H1 (cell line): ENCODE measurements around the gene RPS25. TPM values are rescaled to one million over a fixed set of nuclear protein-coding genes. Genes with fewer than 3 reads are reported as not detected.

Experiments used
- CTCF ChIA-PET: fragments of 300-600 bp; sonication (Branson Sonifier 250); formaldehyde crosslinking; loops from one replicate; lab custom pipeline; 2021; ENCODE audit not compliant: partially characterized antibody; lab: Charles Lee
- POLR2A ChIA-PET: fragments of 300-600 bp; sonication (Branson Sonifier 250); formaldehyde crosslinking; loops from one replicate; lab custom pipeline; 2021; ENCODE audit warnings: inconsistent platforms; ENCODE audit not compliant: partially characterized antibody; lab: Charles Lee
- DNase-seq, 2 experiments: peaks; one replicate each; pipeline versions ENCODE4 v3.0.0 to v3.0.0-alpha.2; 2010 to 2022; ENCODE audit warnings: low spot score in 2 of 2, low read depth in 1 of 2, mixed read lengths in 1 of 2
- FAIRE-seq: peaks from 2 replicates; lab custom pipeline; 2011; peaks lifted over from hg19 to GRCh38; lab: Jason Lieb, UNC
- H2AFZ ChIP-seq: 2 replicates; pipeline ENCODE4 v1.8.1; 2012; ENCODE audit warnings: low read length, inconsistent platforms
- H2AK5ac ChIP-seq: 2 replicates; pipeline ENCODE4 v1.6.1; 2013; ENCODE audit warnings: low read depth, low read length
- H2BK120ac ChIP-seq: replicated peaks from 2 replicates; pipeline ENCODE3; 2013; ENCODE audit warnings: low read depth, low read length, inconsistent platforms
- H2BK12ac ChIP-seq: 2 replicates; pipeline ENCODE4 v1.6.1; 2013; ENCODE audit warnings: low read depth, low read length
- H2BK15ac ChIP-seq: 2 replicates; pipeline ENCODE4 v1.6.1; 2013; ENCODE audit warnings: low read length
- H2BK20ac ChIP-seq: 2 replicates; pipeline ENCODE4 v1.6.1; 2013; ENCODE audit warnings: low read length
- H2BK5ac ChIP-seq: 2 replicates; pipeline ENCODE4 v1.6.1; 2013; ENCODE audit warnings: low read depth, low read length
- H3K14ac ChIP-seq: 2 replicates; pipeline ENCODE4 v1.6.1; 2013; ENCODE audit warnings: inconsistent platforms; ENCODE audit not compliant: insufficient read length
- H3K18ac ChIP-seq: 2 replicates; pipeline ENCODE4 v1.6.1; 2013; ENCODE audit warnings: low read length; ENCODE audit errors: extremely low read depth
- H3K23ac ChIP-seq: 2 replicates; pipeline ENCODE4 v1.6.1; 2013; ENCODE audit warnings: inconsistent platforms; ENCODE audit not compliant: insufficient read length
- H3K23me2 ChIP-seq: 2 replicates; pipeline ENCODE4 v1.6.1; 2013; ENCODE audit warnings: low read depth, low read length
- H3K27ac ChIP-seq: 2 replicates; pipeline ENCODE4 v1.6.1; 2011; ENCODE audit warnings: low read depth, low read length, inconsistent platforms
- H3K27me3 ChIP-seq, 4 experiments: replicated peaks in 1 of 4; 1 replicate in 1 of 4; 2 replicates in 3 of 4; pipeline versions ENCODE4 v1.6.1 to v1.8.1; 2011 to 2013; ENCODE audit warnings: low read length in 3 of 4, mild to moderate bottlenecking in 3 of 4, inconsistent platforms in 2 of 4, mixed read lengths in 2 of 4, moderate library complexity in 1 of 4; ENCODE audit not compliant: control insufficient read depth in 3 of 4, insufficient read depth in 3 of 4; ENCODE audit errors: extremely low read depth in 1 of 4
- H3K36me3 ChIP-seq, 4 experiments: 2 replicates each; pipeline versions ENCODE4 v1.6.1 to v1.8.1; 2011 to 2013; ENCODE audit warnings: mild to moderate bottlenecking in 4 of 4, low read length in 3 of 4, moderate library complexity in 2 of 4, control low read depth in 1 of 4, inconsistent platforms in 1 of 4; ENCODE audit not compliant: insufficient read depth in 4 of 4, control insufficient read depth in 2 of 4
- H3K4ac ChIP-seq: replicated peaks from 2 replicates; pipeline ENCODE3; 2013; ENCODE audit warnings: low read length, low read depth, mixed read lengths, inconsistent platforms; ENCODE audit not compliant: insufficient read length
- H3K4me1 ChIP-seq, 4 experiments: replicated peaks in 1 of 4; 1 replicate in 1 of 4; 2 replicates in 3 of 4; pipeline versions ENCODE4 v1.6.1 to v1.8.1; 2011 to 2013; ENCODE audit warnings: low read length in 3 of 4, inconsistent platforms in 2 of 4, mixed read lengths in 1 of 4; ENCODE audit not compliant: insufficient read depth in 4 of 4, control insufficient read depth in 3 of 4
- H3K4me2 ChIP-seq, 2 experiments: 2 replicates each; pipeline versions ENCODE4 v1.6.1 to v1.8.1; 2011 to 2013; ENCODE audit warnings: low read depth in 2 of 2, low read length in 2 of 2, control low read depth in 1 of 2, inconsistent platforms in 1 of 2, mild to moderate bottlenecking in 1 of 2; ENCODE audit not compliant: insufficient read depth in 1 of 2
- H3K4me3 ChIP-seq, 4 experiments: fragments of 200-600, 300-600 bp in 1 of 4; sonication (generic), shearing (Covaris generic), sonication (Bioruptor Twin) in 1 of 4; 2 replicates each; pipeline versions ENCODE4 v1.5.1 to v1.8.1; 2011 to 2016; ENCODE audit warnings: low read length in 4 of 4, low read depth in 3 of 4, control low read depth in 2 of 4, inconsistent platforms in 2 of 4, mild to moderate bottlenecking in 2 of 4, mixed read lengths in 1 of 4, moderate library complexity in 1 of 4; ENCODE audit not compliant: insufficient read depth in 2 of 4; ENCODE audit errors: extremely low read depth in 1 of 4
- H3K56ac ChIP-seq: replicated peaks from 2 replicates; pipeline ENCODE3; 2013; ENCODE audit warnings: low read depth, mild to moderate bottlenecking, mixed read lengths, low read length, inconsistent platforms; ENCODE audit not compliant: insufficient read length
- H3K79me1 ChIP-seq: 2 replicates; pipeline ENCODE4 v1.6.1; 2013; ENCODE audit warnings: low read depth, low read length, control low read depth
- H3K79me2 ChIP-seq, 2 experiments: 2 replicates each; pipeline versions ENCODE4 v1.6.1 to v1.8.1; 2012 to 2013; ENCODE audit warnings: low read length in 2 of 2, mild to moderate bottlenecking in 2 of 2, inconsistent platforms in 1 of 2; ENCODE audit not compliant: insufficient read depth in 2 of 2, control insufficient read depth in 1 of 2
- H3K9ac ChIP-seq, 4 experiments: replicated peaks in 1 of 4; 1 replicate in 1 of 4; 2 replicates in 3 of 4; pipeline versions ENCODE4 v1.6.1 to v1.8.1; 2011 to 2013; ENCODE audit warnings: low read depth in 3 of 4, low read length in 3 of 4, control low read depth in 2 of 4, mild to moderate bottlenecking in 2 of 4, moderate library complexity in 2 of 4, inconsistent platforms in 1 of 4; ENCODE audit errors: extremely low read depth in 1 of 4
- H3K9me3 ChIP-seq, 2 experiments: 2 replicates each; pipeline versions ENCODE4 v1.6.1 to v1.8.1; 2012 to 2013; ENCODE audit warnings: mild to moderate bottlenecking in 2 of 2, moderate library complexity in 2 of 2, control low read depth in 1 of 2, inconsistent platforms in 1 of 2, low read depth in 1 of 2, low read length in 1 of 2, mixed read lengths in 1 of 2; ENCODE audit not compliant: insufficient read depth in 2 of 2
- H4K20me1 ChIP-seq, 2 experiments: replicated peaks in 1 of 2; 2 replicates each; pipeline versions ENCODE3 to v1.8.1; 2011 to 2013; ENCODE audit warnings: inconsistent platforms in 2 of 2, low read length in 2 of 2, mild to moderate bottlenecking in 1 of 2; ENCODE audit not compliant: insufficient read depth in 2 of 2, control insufficient read depth in 1 of 2
- H4K5ac ChIP-seq: 2 replicates; pipeline ENCODE4 v1.6.1; 2013; ENCODE audit warnings: low read length, low read depth, mixed read lengths, inconsistent platforms; ENCODE audit not compliant: insufficient read length
- H4K8ac ChIP-seq: 2 replicates; pipeline ENCODE4 v1.8.0; 2013; ENCODE audit warnings: mild to moderate bottlenecking, moderate library complexity, low read length, inconsistent platforms; ENCODE audit not compliant: insufficient read depth; ENCODE audit errors: extremely low read depth
- H4K91ac ChIP-seq: replicated peaks from 2 replicates; pipeline ENCODE3; 2013; ENCODE audit warnings: low read length, mixed read lengths, inconsistent platforms; ENCODE audit not compliant: insufficient read length
- ASH2L ChIP-seq: fragments of 200-600, 300-600 bp; sonication (generic); IDR thresholded peaks from one replicate; pipeline ENCODE4 v1.7.1; 2017; ENCODE audit warnings: low read length
- CREB1 ChIP-seq: IDR thresholded peaks from 2 replicates; pipeline ENCODE4 v1.6.1; 2012; ENCODE audit warnings: inconsistent platforms
- CTCF ChIP-seq, 3 experiments: IDR thresholded peaks; 1 replicate in 2 of 3; 2 replicates in 1 of 3; pipeline versions ENCODE4 v1.5.1 to v1.6.1; 2011; ENCODE audit warnings: low read length in 3 of 3, mild to moderate bottlenecking in 3 of 3, inconsistent platforms in 2 of 3, low read depth in 1 of 3, moderate library complexity in 1 of 3; ENCODE audit not compliant: insufficient read depth in 1 of 3; ENCODE audit errors: control extremely low read depth in 1 of 3
- GABPA ChIP-seq: IDR thresholded peaks from 2 replicates; pipeline ENCODE4 v1.6.1; 2011; ENCODE audit warnings: mild to moderate bottlenecking, low read length, moderate library complexity, borderline replicate concordance; ENCODE audit not compliant: insufficient read depth
- JUN ChIP-seq: IDR thresholded peaks from 2 replicates; pipeline ENCODE4 v1.6.1; 2011; ENCODE audit warnings: low read depth, mild to moderate bottlenecking, improper control_type of control experiment, low read length
- NANOG ChIP-seq: IDR thresholded peaks from 2 replicates; pipeline ENCODE4 v1.6.1; 2011; ENCODE audit warnings: low read length, low read depth, mild to moderate bottlenecking, inconsistent platforms; ENCODE audit not compliant: insufficient read depth, poor library complexity, severe bottlenecking
- NRF1 ChIP-seq: IDR thresholded peaks from 2 replicates; pipeline ENCODE4 v1.6.1; 2011; ENCODE audit warnings: mild to moderate bottlenecking, low read depth, low read length, improper control_type of control experiment
- SIX5 ChIP-seq: IDR thresholded peaks from 2 replicates; pipeline ENCODE4 v1.6.1; 2011; ENCODE audit warnings: mild to moderate bottlenecking, low read depth, low read length
- SP2 ChIP-seq: IDR thresholded peaks from 2 replicates; pipeline ENCODE4 v1.6.1; 2012; ENCODE audit warnings: mild to moderate bottlenecking, low read length, inconsistent platforms
- WGBS, 2 experiments: shearing (Covaris generic) in 1 of 2; methylation state at CpG; one replicate each; pipeline versions ENCODE4 v1.1.6 to v1.1.7; 2013 to 2015; ENCODE audit warnings: low lambda C conversion rate in 2 of 2, mixed read lengths in 2 of 2, inconsistent platforms in 1 of 2, low coverage in 1 of 2, missing lambda C conversion rate in 1 of 2; ENCODE audit not compliant: insufficient replicate concordance in 2 of 2, insufficient coverage in 1 of 2, insufficient read length in 1 of 2; ENCODE audit errors: extremely low coverage in 1 of 2, missing lambda C conversion rate in 1 of 2; 5-methylcytosine and 5-hydroxymethylcytosine counted together
- polyA plus RNA-seq, 7 experiments: library from polyadenylated mRNA; depleted of rRNA in 3 of 7; stranded (reverse) in 5 of 7; unstranded in 2 of 7; fragments of >200 nt in 5 of 7; fragments of 200-250 nt in 2 of 7; gene quantifications; 1 replicate in 5 of 7; 2 replicates in 1 of 7; 4 replicates in 1 of 7; pipeline versions ENCODE4 v1.2.1 to v1.2.3, GENCODE V29; 2011 to 2013; ENCODE audit warnings: missing spikeins in 2 of 7, mixed read lengths in 2 of 7
- total RNA-seq: library from RNA; stranded (reverse); fragmentation: NEBNext Ultra II Directional; extraction: Animal tissue kit (Norgen Biotek cat#: 25700); gene quantifications from 2 replicates; pipeline ENCODE4 v1.2.1, GENCODE V29; 2021

The RPS25 gene
- total and polyA plus RNA-seq, 2 of the 8 experiments (the other 6 are each of a cell fraction or from before 2014, with no cell fraction given) = 1,525 to 1,643 TPM

DNA sequence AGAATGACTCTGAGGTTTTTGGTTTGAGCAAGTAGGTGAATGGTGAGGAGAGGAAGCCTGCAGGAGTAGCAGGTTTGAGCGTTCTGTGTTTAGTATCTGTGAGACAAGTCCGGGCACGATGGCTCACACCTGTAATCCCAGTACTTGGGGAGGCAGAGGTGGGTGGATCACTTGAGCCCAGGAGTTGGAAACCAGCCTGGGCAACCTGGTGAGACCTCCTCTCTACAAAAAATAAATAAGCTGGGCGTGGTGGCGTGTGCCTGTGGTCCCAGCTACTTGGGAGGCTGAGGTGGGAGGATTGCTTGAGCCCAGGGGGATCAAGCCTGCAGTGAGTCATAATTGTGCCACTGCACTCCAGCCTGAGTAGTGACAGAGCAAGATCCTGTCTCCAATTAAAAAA, 29.9 kb downstream of the RPS25 start:
- Histone ChIP-seq H3K23me2 (no peaks in the 10 kb centered on the region), H3K4me1 (no peaks in the 10 kb centered on the region), H2AK5ac (no peak overlapping the region), H3K4me3 (no peak overlapping the region), H3K23ac (no peak overlapping the region), H3K9ac (no peak overlapping the region), H3K9me3 (no peaks in the 10 kb centered on the region; a peak in 1 of 4 replicates), H2BK120ac (no peak overlapping the region), H3K4me2 (no peak overlapping the region), H3K4ac (no peak overlapping the region), H3K79me2 (no peaks in the 10 kb centered on the region), H2BK15ac (no peak overlapping the region), H4K5ac (no peak overlapping the region), H3K79me1 (no peaks in the 10 kb centered on the region), H4K20me1 (no peaks in the 10 kb centered on the region), H2BK12ac (no peak overlapping the region), H2BK20ac (no peak overlapping the region), H4K91ac (no peak overlapping the region), H2BK5ac (no peak overlapping the region), H4K8ac (no peak overlapping the region), H3K27me3 (no peaks in the 10 kb centered on the region), H3K27ac (no peak overlapping the region), H3K36me3 (peaks cover 0 to 10% (median 0%) of the 10 kb centered on the region in 4 experiments; a peak in 2 of 8 replicates), H3K56ac (no peak overlapping the region), H3K14ac (no peak overlapping the region), H3K18ac (no peak overlapping the region), H2AFZ (no peak overlapping the region)
- WGBS, 2 experiments = 65% methylated on average over 5 of the region's 5 CpGs; no CpG with 5 or more reads in 1 of the 2 experiments
- no peak for FAIRE-seq
- no peak for TF ChIP-seq NRF1
- no peak for TF ChIP-seq CREB1
- TF ChIP-seq GABPA = no peak
- no peak for TF ChIP-seq SIX5
- no peak for TF ChIP-seq JUN
- no peak for TF ChIP-seq SP2
- no peak for TF ChIP-seq ASH2L
- no peak for TF ChIP-seq NANOG
- no peak for TF ChIP-seq CTCF (IDR thresholded peaks at IDR 0.05; ENCODE audit: control extremely low read depth in 1 of 3, insufficient read depth in 1 of 3, low read depth in 1 of 3, low read length in 3 of 3)
- CTCF ChIA-PET = no interaction called here
- no peak for DNase-seq
- POLR2A ChIA-PET = interaction anchor here (0.7 to 2.2 kb wide), 3 partner anchors 8 to 106 kb away, joined by 3 to 12 read pairs (median 3); no protein-coding TSS in a partner anchor
